HG02970 (cell line): ENCODE data around the gene OTOF.

Experiments
- ATAC-seq: cut with Tn5 transposase; IDR thresholded peaks from one replicate; pipeline ENCODE4 v1.9.1; 2021; ENCODE audit warnings: mild to moderate bottlenecking, moderate library complexity, moderate number of reproducible peaks; ENCODE audit not compliant: unreplicated experiment, low FRiP score

OTOF gene

GRCh38 chr2:26503231-26503880 lies 25.4 kb upstream of the OTOF start:
- no peak for ATAC-seq

GRCh38 chr2:26500406-26500805 lies 22.5 kb upstream of the OTOF start:
- no peak for ATAC-seq

GRCh38 chr2:26495705-26496297 lies 17.9 kb upstream of the OTOF start:
- ATAC-seq: no peak

GRCh38 chr2:26494891-26495290 lies 17.0 kb upstream of the OTOF start:
- no peak for ATAC-seq

- ATAC-seq: no peak
Observed at GRCh38 chr2:26494199-26494598, 16.3 kb upstream of the OTOF start.

GRCh38 chr2:26493566-26493965 lies 15.6 kb upstream of the OTOF start:
- ATAC-seq: no peak

- no peak for ATAC-seq
Observed at GRCh38 chr2:26492749-26493515, 15.0 kb upstream of the OTOF start.

GRCh38 chr2:26491563-26492167 lies 13.7 kb upstream of the OTOF start:
- no peak for ATAC-seq

- no peak for ATAC-seq
Observed at GRCh38 chr2:26489213-26489850, 11.4 kb upstream of the OTOF start.

GRCh38 chr2:26488463-26489212 lies 10.7 kb upstream of the OTOF start:
- ATAC-seq: no peak

GRCh38 chr2:26487192-26487591 lies 9.3 kb upstream of the OTOF start:
- no peak for ATAC-seq

- no peak for ATAC-seq
Observed at GRCh38 chr2:26486789-26487188, 8.9 kb upstream of the OTOF start.

- ATAC-seq: no peak
Observed at GRCh38 chr2:26485725-26486418, 7.9 kb upstream of the OTOF start.

GRCh38 chr2:26485099-26485498 lies 7.2 kb upstream of the OTOF start:
- no peak for ATAC-seq

- ATAC-seq: no peak
Observed at GRCh38 chr2:26484579-26484978, 6.7 kb upstream of the OTOF start.

GRCh38 chr2:26483957-26484565 lies 6.1 kb upstream of the OTOF start:
- ATAC-seq: no peak

- no peak for ATAC-seq
Observed at GRCh38 chr2:26483516-26483915, 5.6 kb upstream of the OTOF start.

- ATAC-seq: no peak
Observed at GRCh38 chr2:26483027-26483326, 5.1 kb upstream of the OTOF start.
